Stimulated activated CD4-positive, alpha-beta T cell treated with anti-CD3 and anti-CD28 coated beads, Interleukin-4, amount 100 ng/mL, for 1 hour (primary cell): ENCODE measurements around the gene POLD4.

ENCODE experiments used
- DNase-seq: peaks from one replicate; pipeline ENCODE4 v3.0.0-alpha.2; 2020

The POLD4 gene

DNA sequence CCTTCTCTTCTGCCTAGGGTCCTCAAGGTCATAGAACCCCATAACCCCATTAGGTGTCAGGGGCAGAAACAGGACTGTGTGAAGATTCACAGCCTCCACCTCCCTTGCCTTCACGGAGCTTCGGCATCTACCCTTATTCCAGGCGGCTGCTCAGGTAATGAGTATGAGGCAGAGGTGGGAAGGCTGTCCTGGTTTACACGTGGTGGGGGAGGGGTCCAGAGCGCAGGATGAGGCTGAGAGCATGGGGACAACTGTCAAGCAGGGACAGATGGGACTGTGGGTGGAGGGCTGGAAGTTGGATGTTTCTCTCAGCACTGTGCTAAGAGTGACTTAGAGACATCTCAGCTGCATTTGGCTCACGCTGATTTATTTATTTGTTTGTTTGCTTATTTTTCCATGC, 34.2 kb upstream of the POLD4 start:
- no peak for DNase-seq

DNA sequence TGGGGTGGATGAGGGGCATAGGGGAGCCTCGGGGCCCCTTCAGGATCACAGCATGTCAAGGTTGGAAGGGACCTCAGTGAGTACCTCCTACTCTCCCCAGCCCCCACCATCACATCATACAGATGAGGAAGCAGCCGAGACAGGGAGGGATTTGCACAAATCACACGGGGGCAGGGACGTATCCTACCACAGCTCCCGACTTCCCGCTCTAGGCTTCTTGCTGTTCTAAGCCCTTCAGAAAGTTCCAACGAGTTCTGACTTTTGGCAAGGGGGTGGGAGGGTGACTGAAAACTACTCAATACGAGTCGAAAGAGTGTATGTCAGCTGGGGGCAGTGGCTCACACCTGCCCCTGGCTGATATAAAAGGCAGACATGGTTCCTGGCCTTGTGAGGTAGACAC, 33.7 kb upstream of the POLD4 start:
- no peak for DNase-seq

DNA sequence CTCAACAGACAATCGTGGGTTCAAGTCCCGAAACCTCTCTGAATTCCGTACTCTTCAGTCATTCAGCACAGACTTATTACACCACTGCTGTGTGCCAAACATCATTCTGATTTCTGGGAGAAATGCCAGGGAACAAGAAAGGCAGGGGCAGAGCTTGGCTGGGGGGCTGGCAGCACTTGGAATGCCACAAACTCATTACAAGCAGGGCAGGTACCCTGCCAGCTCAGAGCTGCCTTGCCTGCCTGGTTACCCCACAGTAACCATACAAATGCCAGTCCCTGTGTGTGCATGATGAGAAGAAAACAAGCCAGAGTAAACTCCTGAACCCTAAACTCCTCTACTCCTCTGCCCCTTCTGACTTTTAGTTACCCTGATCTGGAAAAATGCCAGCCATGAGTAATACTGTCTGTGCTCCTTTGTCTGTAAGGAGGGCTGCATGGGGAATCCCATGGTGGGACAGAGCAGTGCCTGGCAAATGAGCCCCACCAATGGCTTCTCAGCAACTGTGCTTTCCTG, 31.6 kb upstream of the POLD4 start:
- no peak for DNase-seq

DNA sequence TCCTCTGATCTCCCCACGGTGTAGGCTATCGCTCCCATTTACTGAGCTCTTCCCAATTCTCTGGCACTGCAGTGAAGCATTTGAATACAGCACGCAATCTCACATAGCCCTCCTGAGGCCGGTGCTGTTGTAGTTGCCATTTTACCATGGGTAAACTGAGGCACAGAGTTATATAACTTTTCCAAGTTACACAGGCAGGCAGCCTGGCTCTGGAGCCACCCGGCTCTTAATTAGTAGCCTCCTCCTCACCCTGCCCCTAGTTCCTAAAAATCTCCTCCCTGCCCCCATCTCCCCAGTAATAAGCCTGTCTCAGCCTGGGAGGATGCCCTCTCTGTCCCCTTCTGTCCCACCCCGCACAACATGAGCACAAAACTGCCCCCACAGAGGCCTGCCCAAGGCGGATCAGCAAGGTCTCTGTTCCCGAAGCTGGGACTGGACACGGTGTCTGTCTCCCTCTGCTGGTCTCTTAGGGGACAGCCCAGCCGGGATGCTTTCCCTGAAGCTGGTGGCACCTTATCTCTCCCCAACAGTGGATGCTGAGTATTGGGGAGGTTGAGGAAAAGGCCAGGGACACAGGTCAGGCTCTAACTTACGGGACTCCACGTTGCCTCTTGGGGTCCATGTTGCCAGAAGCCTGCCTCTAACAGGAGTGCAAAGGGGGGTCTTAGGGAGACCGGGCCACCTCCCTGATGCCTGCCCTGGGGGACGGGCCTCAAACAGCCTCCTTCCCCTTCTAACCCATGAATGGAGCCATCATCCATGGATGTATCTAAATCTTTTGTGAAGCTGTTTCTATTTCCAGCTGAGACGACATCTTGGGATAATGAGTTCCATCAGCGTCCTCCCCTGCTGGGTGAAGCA, 29.2 kb upstream of the POLD4 start:
- DNase-seq, result peak; percentile 81

DNA sequence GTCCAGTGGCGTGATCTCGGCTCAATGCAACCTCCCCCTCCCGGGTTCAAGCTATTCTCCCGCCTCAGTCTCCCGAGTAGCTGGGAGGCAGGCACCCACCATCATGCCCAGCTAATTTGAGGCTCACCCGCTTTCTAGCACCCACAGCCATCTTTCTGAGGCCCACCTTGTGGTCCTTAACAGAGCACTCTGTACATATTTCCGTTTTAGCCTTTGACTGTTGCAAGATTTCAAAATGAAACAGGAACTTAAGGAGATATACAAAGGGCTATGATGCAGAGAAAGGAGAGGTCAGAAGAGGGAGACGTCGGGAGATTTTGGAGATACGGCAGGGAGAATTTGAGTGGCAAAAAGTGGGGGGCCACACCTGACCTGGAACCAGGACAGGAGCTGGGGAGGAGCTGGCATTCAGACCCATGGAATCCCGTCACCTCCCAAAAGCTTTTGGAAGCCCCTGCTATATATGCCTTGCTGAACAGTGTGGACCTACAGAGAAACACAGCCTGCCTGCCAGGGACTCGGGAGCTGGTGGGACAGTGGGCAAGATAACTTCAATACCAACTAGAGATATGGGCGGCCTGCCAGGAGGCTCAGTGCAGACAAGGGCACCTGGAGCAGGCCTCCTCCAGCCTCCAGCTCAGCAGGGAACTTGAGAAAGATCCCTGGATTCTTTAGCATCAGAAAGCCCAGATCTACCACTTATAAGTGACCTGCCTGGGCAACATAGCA, 28.1 kb upstream of the POLD4 start:
- DNase-seq, result no peak

DNA sequence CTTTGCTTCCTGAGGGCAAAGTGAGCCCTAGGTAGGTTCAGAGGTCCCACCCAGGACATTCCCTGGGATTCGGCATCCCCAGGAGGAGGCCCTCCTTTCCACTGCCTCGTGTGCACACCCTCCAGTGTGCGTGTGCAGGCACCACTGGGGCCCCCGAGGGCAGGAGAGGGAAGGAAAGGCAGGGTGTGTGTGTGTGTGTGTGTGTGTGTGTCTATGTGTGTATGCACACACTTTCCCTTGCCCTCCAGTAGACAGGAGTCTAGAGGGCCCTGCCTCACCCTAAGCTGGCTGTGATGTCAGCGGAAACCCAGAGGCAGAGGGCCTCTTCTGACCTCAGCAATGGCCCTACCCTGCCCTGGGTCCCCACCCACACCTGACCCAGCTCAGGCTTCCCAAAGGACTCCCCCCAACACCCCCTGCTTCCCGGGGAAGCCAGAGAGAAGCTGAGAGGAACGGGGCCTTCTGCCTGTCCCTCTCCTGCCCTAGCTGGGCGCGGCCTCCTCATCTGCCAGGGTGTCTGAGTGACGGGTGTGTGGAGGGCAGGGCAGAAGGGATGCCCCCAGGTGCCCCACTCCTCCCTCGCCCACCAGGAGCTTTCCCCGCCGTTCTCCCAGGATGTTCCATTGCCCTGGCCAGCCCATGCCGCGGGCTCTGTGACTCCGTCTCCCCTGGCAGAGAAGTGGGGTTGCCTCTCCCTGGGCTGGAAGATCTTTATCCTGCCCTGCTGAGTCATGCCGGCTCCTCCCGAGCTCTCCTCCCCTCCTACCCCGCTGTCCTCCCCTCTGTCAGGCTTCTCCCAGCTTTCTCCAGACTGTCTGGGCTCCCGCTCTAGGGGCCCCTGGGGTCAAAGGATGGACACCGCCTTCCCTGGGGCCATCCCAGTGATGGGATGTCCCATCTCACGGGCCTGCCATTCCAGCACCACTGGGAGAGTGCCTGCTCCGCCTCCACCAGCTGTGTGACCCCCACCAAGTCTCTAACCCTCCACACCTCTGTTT, 26.0 kb upstream of the POLD4 start:
- DNase-seq, result no peak

DNA sequence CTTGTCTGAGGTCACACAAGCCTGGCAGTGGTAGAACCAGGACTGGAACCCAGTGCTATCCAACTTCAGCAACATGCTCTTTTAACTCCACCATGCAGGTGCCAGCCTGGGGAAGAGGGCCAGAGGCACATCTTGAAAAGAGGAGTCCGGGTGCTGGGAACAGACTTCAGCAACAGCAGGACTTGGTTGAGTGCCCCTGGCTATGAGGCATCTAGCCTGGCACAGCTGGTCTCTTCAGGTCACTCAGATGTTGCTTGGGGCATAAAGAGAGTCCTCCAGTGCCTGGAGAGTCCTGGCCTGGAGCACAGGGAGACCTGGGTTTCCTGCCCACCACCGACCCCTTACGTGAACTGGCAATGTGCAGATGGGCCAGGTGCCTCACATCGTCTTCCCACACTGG, 25.2 kb upstream of the POLD4 start:
- no peak for DNase-seq

DNA sequence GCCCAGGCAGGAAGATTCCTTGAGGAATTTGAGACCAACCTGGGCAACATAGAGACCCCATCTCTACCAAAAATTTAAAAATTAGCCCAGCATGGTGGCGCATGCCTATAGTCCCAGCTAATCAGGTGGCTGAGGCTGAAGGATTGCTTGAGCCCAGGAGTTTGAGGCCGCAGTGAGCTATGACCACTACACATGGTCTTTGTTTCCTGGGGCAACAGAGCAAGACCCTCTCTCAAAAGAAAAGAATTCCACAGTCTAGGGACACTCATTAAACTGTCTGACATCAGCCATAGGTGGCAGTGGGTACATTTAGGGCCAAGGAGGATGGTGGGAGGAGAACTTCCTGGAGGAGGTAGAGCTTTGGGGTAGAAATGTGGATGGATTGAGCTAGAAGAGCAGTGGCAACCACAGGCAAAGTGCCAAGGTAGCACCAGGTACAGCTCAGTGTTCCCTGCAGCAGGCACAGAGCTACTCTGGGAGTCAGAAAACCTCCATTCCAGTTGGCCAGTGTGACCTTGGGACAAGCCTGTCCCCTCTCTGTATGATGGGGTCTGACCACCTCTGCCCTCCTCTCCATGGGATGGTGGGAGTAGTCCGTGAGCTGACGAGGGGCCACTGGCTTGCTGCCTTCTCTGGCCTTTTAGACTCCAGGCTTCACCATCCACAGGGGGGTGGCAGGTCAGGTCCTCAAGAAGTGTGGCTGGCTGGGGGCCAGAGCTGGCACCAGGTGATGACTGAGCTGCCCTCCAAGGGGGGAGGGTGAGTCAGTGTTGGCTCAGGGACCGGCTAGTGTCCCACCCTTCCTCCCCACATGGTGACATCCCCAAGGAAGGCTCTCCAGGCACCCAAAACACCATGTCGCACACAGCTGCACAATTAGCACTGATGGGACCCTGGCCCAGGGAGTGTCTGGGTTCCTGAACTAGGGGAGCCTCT, 23.8 kb upstream of the POLD4 start:
- DNase-seq, result no peak

DNA sequence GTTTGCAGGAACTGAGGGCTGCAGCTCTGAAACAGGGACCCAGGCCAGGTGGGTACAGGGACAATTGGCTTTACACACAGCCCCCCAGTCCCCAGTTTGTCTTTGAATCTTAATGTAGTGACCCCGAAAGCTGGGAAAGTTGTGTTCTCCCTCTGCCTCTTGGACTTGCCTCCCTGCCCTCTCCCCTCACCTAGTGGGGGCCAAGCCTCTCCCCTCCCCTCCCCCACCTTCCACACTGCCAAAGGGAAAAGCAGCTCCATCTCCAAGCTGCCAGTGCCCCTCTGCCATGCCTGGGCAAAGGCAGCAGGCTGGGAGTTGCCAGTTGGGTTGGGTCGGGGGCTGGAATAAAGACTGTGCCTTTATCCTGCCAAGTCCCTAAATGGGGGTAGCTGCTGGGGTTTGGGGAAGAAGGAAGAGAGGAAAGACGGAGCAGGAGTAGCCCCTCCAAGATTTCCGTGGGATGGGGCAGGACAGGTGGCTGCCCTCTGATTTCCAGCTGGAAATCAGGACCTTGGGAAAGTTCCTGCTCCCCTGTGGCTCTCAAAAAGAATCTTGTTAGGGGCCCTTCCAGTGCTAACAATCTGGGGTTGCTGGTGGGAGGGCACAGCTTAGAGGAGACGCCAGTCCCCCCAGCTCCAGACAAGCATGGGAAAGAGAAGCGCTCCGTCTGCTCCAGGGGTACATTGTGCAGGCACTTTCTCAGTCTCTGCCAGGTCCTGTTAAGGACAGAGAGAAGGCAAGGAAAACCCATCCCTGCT, 22.9 kb upstream of the POLD4 start:
- no peak for DNase-seq

DNA sequence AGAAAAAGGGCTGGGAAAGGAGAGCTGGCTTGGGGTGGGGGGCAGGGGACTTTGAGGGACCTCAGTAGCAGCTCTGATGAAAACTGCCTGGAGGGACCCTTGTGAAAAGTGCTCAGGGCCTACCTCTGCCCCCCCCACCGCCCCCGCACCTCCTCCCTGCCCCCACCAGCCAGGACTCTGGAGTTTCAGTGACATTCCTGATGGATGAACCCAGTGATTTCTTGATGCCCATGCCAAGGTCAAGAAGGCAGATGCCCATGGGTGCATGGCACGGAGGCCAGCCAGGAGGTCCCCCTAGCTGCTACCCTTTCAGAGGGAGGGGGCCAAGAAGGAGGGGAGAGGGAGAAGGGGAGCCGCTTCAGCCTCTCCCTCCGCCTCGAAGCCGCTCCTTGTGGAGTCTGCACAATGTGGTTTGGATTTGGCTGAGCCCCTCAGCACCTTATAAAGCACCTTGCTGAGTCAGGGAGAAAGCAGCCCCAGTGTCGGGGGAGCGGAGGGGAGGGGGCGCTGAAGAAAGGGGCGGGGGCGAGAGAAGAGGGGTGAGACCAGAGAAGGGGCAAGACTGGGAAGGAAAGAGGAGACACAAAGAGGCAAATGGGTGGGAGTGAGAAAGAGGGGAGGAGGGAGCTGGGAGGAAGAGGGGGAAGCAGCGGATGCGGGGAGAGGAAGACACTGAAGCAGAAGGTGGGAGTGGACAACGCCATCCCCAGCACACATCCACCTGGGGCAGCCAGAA, 22.1 kb upstream of the POLD4 start:
- DNase-seq, result no peak

DNA sequence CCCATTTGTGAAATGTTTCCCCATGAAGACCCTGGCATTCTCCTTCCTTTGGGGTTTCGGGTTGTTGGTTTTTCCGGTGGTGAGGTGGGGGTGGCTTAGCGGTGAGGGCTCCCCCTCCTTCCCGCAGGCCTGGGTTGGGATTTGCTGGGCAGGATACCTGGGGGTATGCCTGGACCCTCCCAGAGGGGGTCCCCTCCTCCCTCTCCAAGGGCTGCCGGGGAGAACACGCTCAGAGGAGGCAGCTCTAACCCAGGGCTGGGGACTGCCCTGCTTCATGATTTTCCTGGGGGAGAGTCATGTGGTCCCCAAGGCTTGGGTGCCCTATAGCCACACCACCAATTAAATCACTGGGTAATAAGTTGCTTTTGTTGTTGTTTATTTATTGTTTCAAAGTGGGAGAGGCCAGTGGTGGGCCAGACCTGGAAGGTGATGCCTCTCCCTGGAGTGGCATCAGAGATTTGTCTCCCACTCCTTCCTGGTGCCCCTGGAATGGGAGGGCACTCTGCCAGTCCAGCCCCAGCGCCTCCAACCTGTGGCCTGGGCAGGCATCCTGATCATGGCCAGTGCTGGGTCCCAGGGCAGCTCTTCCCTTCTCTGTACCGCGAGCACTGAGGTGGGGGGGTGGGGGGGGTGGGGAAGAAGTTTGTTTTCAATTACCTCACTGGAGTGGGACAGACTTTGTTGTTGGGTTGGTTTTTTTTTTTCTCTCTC, 21.4 kb upstream of the POLD4 start:
- DNase-seq, result no peak

DNA sequence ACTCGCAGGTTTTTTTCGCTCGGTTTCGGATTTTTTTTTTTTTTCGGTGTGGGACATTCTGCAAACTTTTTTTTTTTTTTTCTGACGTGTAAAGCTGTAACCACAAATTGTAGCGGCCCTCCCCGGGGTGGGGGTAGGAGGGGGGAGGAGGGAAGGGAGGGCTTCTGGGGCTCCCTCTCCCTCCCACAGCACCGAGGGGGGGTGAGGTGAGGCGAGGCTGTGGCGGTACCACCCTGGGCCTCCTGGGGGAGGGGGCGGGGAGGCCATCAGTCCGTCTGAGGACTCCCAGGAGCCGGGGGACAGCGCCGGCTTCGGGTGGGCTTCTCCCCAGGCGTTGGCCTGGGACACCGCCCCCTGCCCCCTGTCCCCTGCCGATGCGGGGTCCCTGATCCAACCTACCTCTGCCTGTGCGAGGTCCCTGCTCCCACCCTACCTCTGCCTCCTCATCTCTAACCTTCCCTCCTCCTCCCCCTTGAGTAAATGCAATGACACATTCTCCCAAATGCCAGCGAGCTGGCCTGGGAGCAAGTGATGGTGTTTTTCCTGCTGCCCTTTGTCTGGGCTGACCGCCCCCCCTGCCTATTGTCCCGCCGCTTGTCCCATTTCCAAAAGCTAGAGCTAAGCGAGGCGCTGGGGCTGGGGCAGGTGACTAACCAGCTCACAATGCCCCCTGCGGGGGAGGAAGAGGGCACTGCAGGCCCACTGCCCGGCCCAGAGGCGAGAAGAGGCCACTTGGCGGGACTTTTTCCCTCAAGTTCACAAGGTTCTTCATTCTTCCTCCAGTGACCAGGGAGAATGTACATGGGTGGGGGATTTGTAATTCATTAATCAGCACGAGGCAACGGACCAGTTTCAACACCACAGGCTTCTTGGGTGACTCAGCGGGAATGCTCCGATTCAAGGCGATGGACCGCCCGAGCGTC, 20.6 kb upstream of the POLD4 start:
- peak; percentile 57 for DNase-seq

DNA sequence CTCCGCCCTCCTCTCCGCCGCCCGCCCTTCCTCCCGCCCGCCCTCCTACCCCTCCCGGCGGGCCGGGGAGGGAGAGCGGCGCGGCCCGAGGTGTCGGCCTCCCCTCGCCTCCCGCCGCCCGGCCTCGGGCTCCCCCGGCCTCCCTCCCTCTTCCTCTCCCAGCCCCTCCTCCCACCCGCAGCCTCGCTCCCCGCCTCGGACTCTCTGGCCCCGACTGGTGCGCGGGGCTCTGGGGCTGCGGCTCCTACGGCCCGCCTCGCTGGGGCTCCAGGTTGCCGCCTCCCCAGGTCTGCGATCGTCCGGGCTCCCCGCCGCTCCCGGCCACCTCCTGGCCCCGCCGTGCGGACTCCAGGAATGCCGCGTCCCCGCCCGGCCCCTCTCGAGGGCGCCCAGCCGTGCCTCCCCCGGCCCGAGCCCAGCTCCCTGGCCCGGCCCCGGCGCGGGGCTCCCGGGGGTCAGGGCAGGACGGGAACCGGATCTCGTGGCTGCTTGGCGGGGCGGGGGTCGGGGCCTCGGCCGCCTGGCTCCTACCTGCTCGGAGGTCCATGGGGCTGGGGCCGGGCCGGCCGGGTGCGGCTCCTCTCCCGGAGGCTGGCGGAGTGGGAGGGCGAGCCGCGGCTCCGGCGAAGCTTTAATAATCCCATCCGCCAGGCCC, 19.8 kb upstream of the POLD4 start, which contains the start of gene CLCF1:
TSS of gene CLCF1 (minus strand) at position 606 of the 655 bp plus-strand sequence. CDS start at position 547, 59 bp downstream.
- peak; percentile 23 for DNase-seq

DNA sequence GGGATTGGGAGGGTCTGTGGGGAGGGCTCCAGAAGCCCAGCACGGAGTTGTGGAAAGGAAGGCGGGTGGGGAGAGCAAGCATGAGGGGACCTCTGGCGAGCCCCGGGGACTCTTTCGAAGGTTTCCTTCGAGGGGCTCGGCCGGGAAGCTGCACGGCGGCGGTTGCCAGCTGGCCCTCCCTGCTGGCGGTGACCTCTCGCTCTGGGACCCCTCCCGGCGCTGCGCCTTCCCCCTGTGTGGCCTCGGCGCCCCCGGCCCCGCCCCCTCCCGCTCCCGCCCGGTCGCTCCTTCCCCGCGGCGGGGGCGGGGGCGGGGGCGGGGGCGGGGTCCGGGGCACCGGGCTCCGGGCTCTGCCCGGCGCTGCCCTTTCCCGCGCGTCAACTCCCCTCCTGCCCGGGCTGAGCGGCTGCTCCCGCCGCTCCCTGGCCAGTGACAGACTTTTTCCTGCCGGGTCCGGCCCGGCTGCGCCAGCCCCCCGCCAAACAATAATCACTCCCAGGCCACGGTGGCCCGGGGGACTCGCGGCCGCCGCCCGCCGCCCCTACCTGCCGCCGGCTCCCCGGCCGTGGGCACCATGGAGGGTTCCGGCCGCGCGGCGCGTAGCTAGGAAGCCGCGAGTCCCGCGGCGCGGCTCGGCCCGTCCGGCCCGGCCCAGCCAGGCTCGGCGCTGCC, 19.1 kb upstream of the POLD4 start:
- no peak for DNase-seq

DNA sequence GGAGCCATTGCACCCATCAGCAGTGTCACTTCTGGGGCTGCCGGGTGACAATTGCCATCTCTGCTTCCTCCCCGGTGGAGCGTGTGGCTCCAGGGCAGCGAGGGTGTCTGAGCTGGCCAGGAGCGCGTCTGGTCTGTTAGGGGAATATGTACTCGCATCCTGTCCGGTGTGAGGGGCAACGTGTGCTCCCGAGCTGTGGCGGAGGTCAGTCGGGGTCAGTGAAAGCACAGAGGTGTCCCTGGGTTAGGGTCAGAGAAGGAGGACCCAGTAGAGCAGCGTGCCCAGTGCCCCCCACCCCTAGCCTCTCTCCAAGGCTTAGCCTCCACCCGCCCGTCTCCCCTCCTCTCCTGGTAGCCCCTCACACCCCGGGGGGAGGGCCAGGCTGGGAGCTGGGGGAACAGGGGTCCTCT, 18.6 kb upstream of the POLD4 start:
- DNase-seq, result no peak

DNA sequence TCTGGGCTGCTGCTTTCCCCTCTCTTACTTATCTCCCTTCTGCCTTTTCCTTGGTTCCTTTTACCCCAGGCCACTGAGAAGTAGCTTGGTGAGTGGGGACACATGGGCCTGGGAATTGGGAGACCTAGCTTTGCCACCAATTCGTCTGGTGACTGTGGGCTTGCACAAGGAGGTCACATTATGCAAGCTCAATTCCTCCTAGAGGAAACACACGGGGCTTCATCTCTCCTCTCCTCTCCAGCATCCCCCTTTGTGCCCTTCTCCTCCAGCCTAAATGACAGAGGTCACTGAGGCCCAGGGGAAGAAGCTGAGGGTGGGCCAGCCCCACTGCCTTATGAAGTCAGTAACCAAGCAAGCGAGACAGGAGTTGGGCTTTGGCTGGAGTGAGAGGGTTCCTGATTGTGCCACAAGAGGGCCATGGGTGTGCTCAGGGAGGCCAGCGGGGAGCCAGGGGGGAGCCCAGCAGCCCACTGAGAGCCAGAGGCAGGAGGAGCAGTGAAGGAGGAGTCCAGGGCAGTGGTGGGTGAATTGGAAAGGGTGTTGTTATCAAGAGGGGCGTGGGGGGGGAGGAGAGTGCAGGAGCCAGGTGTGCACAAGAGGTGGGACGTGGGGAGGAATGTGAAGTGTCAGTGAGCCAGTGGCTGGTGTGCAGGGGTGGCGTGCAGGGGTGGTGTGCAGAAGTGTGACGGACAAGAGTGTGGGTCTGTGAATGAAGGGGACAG, 18.0 kb upstream of the POLD4 start:
- DNase-seq, result no peak
